ELR (cell line): Measurements from ENCODE around the gene SPATA1.
"Not testable (repeated sequence)": the region's sequence is repeated elsewhere in the genome, so short reads cannot be mapped to it uniquely, and the experiment has no call there.

ENCODE experiments used
- DNase-seq: peaks from one replicate; pipeline ENCODE4 v3.0.0-alpha.2; 2015; ENCODE audit warnings: low read depth

The SPATA1 gene, protein sequence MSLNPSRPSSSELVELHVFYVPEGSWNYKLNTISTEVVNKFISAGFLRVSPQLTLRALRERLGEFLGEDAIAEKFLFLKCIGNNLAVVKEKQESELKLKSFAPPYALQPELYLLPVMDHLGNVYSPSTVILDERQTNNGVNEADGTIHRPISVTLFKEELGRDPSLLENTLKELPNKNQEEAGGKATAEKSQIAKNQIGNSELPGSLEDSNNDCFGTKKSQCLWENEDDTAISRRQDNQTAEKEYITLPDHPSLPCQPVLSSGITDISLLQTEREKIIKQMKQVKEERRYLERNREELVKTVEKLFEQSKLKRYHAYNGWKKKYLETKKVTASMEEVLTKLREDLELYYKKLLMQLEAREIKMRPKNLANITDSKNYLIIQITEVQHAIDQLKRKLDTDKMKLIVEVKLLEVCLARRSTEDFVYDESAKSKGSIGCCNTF

GRCh38 chr1:84506002-84506728 lies at the start of gene SPATA1, which contains the start of gene GNG5:
SPATA1 (plus strand) TSS chr1:84506386; CDS start chr1:84516360, 9,974 bp downstream.
GNG5 (minus strand) TSS chr1:84506581; CDS start chr1:84506091, 490 bp downstream.
- DNase-seq = peak; percentile 98

DNA sequence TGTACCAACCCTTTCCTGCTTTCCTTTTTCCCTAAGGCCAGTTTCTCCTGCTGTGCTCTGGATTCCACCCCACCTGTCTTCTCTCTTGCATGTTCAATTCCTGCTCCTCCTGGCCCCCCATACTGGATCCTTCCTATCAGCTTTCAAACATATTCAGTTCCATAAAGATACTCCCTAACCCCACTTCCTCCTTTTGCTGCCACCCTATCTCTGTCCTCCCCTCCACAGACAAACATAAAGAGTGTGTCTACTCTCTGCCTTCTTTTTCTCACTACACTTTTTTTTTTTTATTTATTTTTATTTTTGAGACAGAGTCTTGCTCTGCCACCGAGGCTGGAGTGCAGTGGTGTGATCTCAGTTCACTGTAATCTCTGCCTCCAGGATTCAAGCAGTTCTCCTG lies 44.1 kb upstream of the SPATA1 start:
- no peak for DNase-seq

GRCh38 chr1:84467298-84467697 lies 38.9 kb upstream of the SPATA1 start:
- DNase-seq = peak; percentile 10

DNA sequence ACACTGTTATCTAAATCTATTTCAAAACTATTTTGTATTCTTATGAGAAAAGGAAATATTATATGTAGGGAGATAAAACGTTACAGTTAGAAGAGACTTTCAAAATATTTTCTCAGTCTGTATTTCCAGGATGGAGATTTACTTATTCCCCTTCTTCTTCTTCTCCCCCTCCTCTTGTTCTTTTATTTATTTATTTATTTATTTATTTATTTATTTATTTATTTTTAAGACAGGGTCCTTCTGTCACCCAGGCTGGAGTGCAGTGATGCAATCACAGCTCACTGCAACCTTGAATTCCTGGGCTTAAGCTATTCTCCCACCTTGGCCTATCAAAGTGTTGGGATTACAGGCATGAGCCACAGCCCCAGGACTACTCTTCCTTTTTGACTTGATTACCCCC lies 30.0 kb upstream of the SPATA1 start:
- DNase-seq = no peak

DNA sequence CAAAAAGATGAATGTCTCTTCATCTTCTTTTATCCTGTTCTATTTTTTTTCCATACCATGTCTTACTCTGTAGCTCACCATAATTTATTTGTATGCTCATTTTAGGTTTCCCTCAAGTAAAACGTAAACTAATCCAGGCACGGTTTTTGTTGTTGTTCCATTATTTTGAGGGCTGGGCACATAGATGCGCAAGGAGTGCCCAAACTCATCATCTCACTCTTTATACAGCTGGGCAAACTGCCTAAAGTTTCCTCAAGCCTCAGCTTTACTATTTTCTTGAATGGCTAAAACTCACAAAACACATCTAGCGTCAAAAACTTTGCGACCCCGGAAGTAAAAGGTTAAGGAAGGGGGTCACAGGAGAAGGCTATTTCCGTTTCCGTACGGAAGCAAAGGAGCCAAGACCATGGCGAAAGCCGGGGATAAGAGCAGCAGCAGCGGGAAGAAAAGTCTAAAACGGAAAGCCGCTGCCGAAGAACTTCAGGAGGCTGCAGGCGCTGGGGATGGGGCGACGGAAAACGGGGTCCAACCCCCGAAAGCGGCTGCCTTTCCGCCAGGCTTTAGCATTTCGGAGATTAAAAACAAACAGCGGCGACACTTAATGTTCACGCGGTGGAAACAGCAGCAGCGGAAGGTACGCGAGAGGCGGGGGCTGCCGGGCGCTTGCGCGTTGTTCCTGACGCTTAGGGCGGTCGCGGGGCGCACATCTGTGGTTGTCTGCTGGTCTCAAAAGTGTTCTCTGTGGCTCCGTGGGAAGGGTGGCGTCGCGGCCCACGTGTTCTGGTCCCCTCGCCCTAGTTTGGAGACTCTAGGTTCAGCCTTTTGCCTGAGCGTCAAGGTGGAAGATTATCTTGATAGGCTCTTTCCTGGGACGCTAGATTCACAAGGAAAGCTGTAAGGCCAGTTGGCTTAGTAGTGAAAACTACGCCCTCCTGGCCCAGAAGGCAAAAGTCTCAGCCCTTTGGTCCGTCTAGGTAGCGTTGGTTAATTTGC lies 27.0 kb upstream of the SPATA1 start, which contains the start of gene RPF1:
Gene RPF1, plus strand, starts transcription at position 391 of the 993 bp plus-strand sequence. Its CDS starts 16 bp downstream, at position 407.
- peak; percentile 88 for DNase-seq

DNA sequence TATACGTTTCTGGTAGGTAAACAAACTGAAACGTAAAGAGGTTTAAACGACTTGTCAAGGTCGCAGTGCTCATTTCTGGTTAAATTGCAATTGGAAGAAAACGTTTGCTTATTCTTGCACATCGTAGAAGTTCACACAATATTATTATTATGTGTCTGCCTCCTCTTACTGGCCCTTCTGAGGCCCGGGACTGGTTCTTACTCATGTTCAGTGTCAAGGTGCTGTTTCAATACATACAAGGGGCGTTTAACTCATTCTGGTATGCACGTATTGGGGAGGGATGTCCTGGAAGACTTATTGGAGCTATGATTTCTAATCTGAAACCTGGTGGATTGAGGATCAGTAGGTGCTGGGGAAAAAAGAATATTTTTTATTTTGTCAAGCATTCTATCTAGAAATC lies 26.2 kb upstream of the SPATA1 start:
- DNase-seq = peak; percentile 38

DNA sequence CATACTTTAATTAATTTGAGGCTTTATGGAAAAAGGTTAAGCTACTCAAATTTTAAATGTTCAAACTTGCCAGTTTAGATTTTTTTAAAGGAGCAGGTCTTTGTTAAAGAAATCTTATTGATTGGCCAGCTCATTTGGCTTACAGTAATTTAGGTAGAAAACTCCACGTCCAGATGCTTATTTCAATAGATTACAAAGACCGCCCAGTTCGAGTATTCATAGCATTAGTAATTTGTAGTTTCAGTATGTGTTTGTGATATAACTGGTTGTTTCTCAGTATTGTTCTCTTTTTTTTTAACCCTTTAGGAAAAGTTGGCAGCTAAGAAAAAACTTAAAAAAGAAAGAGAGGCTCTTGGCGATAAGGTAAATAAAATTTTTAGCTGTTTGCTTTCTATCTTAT lies 25.5 kb upstream of the SPATA1 start:
- no peak for DNase-seq

GRCh38 chr1:84481317-84481716 lies 24.9 kb upstream of the SPATA1 start:
- DNase-seq = no peak

DNA sequence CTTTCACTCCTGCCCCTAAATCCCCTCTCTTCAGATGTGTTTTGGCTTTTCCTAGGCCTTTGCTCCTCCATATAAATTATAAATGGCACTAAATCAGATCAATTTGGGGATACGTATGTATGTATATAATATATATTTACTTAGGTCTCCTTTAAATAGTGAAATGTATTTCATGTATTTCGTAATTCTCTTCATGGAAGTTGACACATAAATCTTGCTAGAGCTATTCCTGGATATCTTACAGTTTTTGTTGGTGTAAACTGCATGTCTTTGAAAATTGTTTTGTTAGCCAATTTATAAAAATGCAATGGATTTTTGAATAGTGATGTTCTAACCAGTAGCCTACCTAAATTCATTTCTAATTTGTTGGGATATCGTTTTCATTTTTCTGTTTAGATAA lies 18.1 kb upstream of the SPATA1 start:
- no peak for DNase-seq

DNA sequence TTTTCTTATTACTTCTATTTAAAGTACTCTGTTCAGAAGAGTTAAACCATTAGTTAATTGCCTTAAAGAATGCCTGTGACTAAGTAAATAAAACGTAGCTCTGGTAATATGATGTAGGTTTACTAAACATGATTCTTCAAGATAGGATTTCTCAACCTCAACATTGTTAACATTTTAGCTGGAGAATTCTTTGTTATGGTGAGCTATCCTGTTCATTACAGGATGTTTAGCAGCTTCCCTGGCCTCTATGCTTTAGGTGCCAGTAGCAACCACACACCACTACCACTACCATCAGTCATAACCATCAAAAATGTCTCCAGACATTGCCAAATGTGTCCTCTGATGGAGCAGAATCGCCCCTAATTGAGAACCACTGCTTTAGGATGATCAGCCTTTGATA lies 16.4 kb upstream of the SPATA1 start:
- no peak for DNase-seq

DNA sequence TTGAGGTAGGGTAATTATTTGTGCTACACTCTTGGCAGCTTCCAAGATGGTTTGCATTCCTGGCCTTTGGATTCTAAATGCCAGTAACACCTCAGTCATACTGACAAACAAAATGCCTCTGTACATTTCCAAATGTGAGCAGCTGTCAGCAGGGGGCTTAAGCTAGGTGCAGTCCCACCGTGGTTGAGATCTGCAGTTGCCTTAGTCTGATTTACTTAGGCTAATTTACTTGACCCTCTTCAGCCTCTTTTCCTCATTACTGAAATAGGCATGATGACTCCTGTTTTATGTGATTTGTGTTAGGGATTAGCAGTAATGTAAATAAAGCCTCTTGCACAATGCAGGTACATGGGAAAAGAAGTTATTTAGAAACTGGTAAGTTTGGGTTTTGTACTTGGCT lies 13.5 kb upstream of the SPATA1 start:
- no peak for DNase-seq

DNA sequence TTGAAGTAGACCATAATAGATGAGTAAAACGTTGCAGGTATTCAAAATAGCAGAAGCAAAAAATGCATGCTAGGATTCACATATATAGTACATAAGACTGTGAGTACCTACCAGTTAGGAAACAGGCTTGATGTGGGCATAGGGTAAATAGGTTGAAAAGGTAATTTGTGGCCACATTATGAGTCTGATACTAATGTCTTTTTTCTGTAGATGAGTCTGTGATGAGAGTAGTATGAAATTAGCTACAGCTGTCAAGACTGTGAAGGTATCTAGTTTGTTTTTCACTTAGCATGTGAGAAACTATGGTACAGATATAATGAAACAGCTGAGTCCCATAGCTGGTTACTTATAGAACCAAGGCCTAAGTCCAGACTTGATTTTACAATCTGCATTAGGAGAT lies 12.4 kb upstream of the SPATA1 start:
- no peak for DNase-seq

DNA sequence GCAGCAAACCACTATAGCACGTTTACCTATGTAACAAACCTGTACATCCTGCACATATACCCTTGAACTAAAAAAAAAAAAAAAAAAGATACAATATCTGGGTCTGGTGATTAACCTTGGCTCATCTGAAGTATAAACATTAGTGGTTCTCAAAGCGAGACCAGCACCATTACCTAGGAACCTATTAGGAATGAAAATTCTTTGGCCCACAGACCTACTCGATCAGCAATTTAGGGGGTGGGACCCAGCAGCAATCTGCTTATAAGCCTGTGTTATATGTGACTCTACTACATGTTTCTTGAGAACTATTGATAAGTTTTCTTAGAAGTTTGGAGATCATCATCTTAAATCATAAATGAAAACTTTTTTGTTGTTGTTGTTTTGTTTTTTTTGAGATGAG lies 9.7 kb upstream of the SPATA1 start:
- no peak for DNase-seq

DNA sequence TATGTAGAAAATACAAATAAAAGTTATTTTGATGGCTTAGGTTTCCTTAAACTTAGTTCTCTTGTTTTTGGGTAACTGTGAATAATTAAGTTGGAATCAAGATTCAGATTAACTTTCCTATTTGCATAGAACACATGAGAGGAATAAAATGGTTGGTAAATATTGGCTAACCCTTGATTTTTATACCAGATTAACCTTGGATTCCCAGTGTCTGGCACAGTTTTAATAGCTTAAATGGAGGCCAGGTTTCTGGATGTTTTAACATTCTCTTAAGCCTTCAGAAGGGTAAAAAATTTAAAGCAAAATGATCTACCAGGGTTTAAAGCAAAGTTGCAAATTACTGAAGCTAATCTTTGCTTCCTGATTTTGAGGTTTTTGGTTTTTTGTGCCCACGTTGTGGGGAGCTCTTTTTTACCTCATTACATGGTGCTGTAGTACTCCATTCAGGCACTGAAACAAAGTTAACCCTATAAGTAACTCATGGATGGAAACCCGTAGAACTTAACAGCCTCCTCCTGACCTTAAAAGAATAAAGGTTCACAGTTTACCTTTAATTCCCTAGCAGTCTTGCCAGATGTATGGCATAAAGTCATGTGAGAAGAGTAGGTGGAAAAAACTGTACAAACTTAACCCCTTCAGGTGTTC lies 8.4 kb upstream of the SPATA1 start:
- DNase-seq = no peak

DNA sequence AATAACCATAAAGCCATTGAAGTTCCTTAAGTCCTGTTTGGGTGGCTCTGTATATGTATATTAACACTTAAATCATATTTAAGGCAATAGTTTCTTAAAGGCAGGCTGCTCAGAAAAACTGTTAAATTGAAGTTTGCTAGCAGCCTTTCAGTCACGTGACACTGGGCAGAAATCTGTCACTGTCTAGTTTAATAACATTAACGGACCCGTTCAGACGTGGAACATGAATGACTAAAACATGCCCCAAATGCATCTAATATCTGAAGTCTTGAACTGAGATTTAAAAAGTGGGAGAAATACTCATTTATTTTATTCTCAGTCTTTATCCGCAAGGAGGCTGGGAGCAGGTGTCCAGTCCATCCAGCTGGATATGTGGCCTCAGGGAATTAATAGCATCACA lies 3.3 kb upstream of the SPATA1 start:
- DNase-seq = no peak

- DNase-seq = peak; percentile 72
These were observed 1.4 kb upstream of the SPATA1 start for GRCh38 chr1:84504580-84505492.

GRCh38 chr1:84505493-84506001 lies 639 bp upstream of the SPATA1 start:
- DNase-seq = peak; percentile 71

GRCh38 chr1:84506729-84507453 lies 705 bp downstream of the SPATA1 start:
- DNase-seq = peak; percentile 25

GRCh38 chr1:84507887-84508286 lies 1.7 kb downstream of the SPATA1 start:
- DNase-seq = not testable (repeated sequence)
